ENCODE measurements around the gene ESRP2. TPM values are rescaled to one million over a fixed set of nuclear protein-coding genes. Genes with fewer than 3 reads are reported as not detected.

ESRP2 gene
- total and polyA plus RNA-seq, 9 of the 15 experiments (the other 6 are each of a cell fraction or from before 2014, with no cell fraction given), result 0.05 to 0.15 (median 0.07) TPM; not detected in 6

DNA sequence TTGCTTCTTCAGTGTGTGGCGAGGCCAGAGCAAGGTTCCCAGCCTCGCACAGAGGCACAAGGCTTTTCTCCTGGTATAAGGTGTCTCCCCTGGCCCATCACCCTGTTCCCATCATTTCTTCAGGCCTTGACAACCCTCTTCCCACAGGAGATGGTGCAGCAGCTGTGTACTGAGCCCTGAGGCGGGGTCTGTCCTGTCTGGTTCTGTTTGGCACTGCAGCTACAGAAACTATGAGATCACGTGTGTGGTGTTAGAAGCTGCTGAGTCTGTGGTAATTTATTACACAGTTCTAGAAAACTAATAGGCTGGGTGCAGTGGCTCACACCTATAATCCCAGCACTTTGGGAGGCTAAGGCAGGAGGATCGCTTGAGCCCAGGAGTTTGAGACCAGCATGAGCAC lies 16.5 kb upstream of the ESRP2 start:
- FAIRE-seq (no peak), ATAC-seq (no peak), DNase-seq (ENCODE audit: extremely low read depth in 1 of 4, low spot score in 3 of 4) (no peak)
- Histone ChIP-seq H3K27ac (ENCODE audit: extremely low read depth, low read depth, low read length) (no peak overlapping the region), H3K9me3 (replicated peaks; ENCODE audit: control insufficient read depth, insufficient read depth, low read depth, low read length) (no peaks in the 10 kb centered on the region), H3K36me3 (ENCODE audit: control insufficient read depth, insufficient read depth, low read length) (peaks cover 9% of the 10 kb centered on the region; the same call in 1 of the 3 replicates), H3K9ac (ENCODE audit: insufficient read depth in 1 of 2, low read depth in 2 of 2, low read length in 2 of 2) (no peak overlapping the region), H2AFZ (ENCODE audit: low read depth, low read length) (no peak overlapping the region), H3K4me3 (no peak overlapping the region), H3K9me1 (ENCODE audit: control insufficient read depth, insufficient read depth, low read length) (peaks cover 4% of the 10 kb centered on the region), H4K20me1 (replicated peaks; ENCODE audit: control insufficient read depth, insufficient read depth, low read length) (no peaks in the 10 kb centered on the region), H3K27me3 (ENCODE audit: control insufficient read depth in 2 of 2, insufficient read depth in 2 of 2, low read length in 2 of 2) (no peaks in the 10 kb centered on the region), H3K79me2 (ENCODE audit: control insufficient read depth, insufficient read depth, low read length) (no peaks in the 10 kb centered on the region), H3K4me1 (replicated peaks in 1 of 2; ENCODE audit: control insufficient read depth in 2 of 2, insufficient read depth in 2 of 2, low read length in 2 of 2) (peaks cover 2% of the 10 kb centered on the region in 2 experiments; a peak in 3 of 5 replicates), H3K4me2 (ENCODE audit: insufficient read depth, low read length) (no peak overlapping the region)
- CTCF ChIA-PET (ENCODE audit: low intra/inter-chr PET ratio), result no interaction called here
- in situ Hi-C loops (cut with MboI), result no loop called here
- 55% methylated on average over 4 of the region's 5 CpGs for WGBS (ENCODE audit: insufficient coverage, low coverage, missing lambda C conversion rate)
- POLR2A ChIA-PET, result interaction anchor here (0.6 to 1.3 kb wide), 3 partner anchors 12 to 87 kb away, joined by 3 to 5 read pairs (median 4); partner anchors contain the start of gene SLC7A6
- intact Hi-C loops (cut with micrococcal nuclease), result no loop called here
- BruUV-seq (replicated peaks), result no TSS peak
- TF ChIP-seq HEY1 (CRISPR knock-in tag; IDR thresholded peaks at IDR 0.05; ENCODE audit: borderline replicate concordance) (no peak), RCOR1 (IDR thresholded peaks at IDR 0.05; ENCODE audit: borderline replicate concordance in 1 of 2, low read depth in 2 of 2, low read length in 2 of 2) (no peak), ZNF24 (IDR thresholded peaks at IDR 0.05) (no peak), STAT5B (CRISPR knock-in tag; IDR thresholded peaks at IDR 0.05) (no peak), MEIS2 (IDR thresholded peaks at IDR 0.05; ENCODE audit: partially characterized antibody) (no peak), E2F3 (CRISPR knock-in tag; IDR thresholded peaks at IDR 0.05) (no peak), ARHGAP35 (IDR thresholded peaks at IDR 0.05; ENCODE audit: partially characterized antibody) (no peak), ZNF133 (CRISPR knock-in tag; IDR thresholded peaks at IDR 0.05) (no peak), COPS2 (conservative IDR thresholded peaks at IDR 0.05) (no peak), SRF (CRISPR knock-in tag; IDR thresholded peaks at IDR 0.05) (no peak), ATF2 (CRISPR knock-in tag; IDR thresholded peaks at IDR 0.05) (no peak), PYGO2 (tag; IDR thresholded peaks at IDR 0.05) (no peak), CBX3 (IDR thresholded peaks at IDR 0.05; ENCODE audit: borderline replicate concordance in 1 of 2, low read length in 2 of 2) (no peak), CHD2 (IDR thresholded peaks at IDR 0.05; ENCODE audit: low read depth, low read length) (no peak), MAFF (IDR thresholded peaks at IDR 0.05; ENCODE audit: low read length) (no peak)
- TF ChIP-seq, protein P1, sequence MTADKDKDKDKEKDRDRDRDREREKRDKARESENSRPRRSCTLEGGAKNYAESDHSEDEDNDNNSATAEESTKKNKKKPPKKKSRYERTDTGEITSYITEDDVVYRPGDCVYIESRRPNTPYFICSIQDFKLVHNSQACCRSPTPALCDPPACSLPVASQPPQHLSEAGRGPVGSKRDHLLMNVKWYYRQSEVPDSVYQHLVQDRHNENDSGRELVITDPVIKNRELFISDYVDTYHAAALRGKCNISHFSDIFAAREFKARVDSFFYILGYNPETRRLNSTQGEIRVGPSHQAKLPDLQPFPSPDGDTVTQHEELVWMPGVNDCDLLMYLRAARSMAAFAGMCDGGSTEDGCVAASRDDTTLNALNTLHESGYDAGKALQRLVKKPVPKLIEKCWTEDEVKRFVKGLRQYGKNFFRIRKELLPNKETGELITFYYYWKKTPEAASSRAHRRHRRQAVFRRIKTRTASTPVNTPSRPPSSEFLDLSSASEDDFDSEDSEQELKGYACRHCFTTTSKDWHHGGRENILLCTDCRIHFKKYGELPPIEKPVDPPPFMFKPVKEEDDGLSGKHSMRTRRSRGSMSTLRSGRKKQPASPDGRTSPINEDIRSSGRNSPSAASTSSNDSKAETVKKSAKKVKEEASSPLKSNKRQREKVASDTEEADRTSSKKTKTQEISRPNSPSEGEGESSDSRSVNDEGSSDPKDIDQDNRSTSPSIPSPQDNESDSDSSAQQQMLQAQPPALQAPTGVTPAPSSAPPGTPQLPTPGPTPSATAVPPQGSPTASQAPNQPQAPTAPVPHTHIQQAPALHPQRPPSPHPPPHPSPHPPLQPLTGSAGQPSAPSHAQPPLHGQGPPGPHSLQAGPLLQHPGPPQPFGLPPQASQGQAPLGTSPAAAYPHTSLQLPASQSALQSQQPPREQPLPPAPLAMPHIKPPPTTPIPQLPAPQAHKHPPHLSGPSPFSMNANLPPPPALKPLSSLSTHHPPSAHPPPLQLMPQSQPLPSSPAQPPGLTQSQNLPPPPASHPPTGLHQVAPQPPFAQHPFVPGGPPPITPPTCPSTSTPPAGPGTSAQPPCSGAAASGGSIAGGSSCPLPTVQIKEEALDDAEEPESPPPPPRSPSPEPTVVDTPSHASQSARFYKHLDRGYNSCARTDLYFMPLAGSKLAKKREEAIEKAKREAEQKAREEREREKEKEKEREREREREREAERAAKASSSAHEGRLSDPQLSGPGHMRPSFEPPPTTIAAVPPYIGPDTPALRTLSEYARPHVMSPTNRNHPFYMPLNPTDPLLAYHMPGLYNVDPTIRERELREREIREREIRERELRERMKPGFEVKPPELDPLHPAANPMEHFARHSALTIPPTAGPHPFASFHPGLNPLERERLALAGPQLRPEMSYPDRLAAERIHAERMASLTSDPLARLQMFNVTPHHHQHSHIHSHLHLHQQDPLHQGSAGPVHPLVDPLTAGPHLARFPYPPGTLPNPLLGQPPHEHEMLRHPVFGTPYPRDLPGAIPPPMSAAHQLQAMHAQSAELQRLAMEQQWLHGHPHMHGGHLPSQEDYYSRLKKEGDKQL (CRISPR knock-in tag; IDR thresholded peaks at IDR 0.05; ENCODE audit: borderline replicate concordance), result no peak
- TF ChIP-seq, protein P2, sequence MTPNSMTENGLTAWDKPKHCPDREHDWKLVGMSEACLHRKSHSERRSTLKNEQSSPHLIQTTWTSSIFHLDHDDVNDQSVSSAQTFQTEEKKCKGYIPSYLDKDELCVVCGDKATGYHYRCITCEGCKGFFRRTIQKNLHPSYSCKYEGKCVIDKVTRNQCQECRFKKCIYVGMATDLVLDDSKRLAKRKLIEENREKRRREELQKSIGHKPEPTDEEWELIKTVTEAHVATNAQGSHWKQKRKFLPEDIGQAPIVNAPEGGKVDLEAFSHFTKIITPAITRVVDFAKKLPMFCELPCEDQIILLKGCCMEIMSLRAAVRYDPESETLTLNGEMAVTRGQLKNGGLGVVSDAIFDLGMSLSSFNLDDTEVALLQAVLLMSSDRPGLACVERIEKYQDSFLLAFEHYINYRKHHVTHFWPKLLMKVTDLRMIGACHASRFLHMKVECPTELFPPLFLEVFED (CRISPR knock-in tag; conservative IDR thresholded peaks at IDR 0.05), result no peak

All from K562 (cell line).